ENCODE data around the gene SLAMF6. TPM values are rescaled to one million over a fixed set of nuclear protein-coding genes. Genes with fewer than 3 reads are reported as not detected.

Gene SLAMF6
- total and polyA plus RNA-seq, 10 of the 15 experiments (the other 5 are each of a cell fraction or from before 2014, with no cell fraction given): 20.5 to 89.6 (median 36.5) TPM

- peak overlapping the region; percentile 71 for H3K9ac ChIP-seq (ENCODE audit: control insufficient read depth, insufficient read depth, low read length)
- ATAC-seq (no peak), FAIRE-seq (no peak), DNase-seq (ENCODE audit: low read depth, low spot score) (no peak)
- RAD21 ChIA-PET (ENCODE audit: unreplicated experiment): interaction anchor here (1.0 to 6.6 kb wide), 23 partner anchors 10 to 109 kb away, joined by 3 to 76 read pairs (median 7); partner anchors contain the start of gene SLAMF6
- peaks cover 23% of the 10 kb centered on the region for H3K4me1 ChIP-seq (ENCODE audit: control insufficient read depth, insufficient read depth, low read length)
- SMC1A ChIA-PET (ENCODE audit: uncharacterized antibody, unreplicated experiment): interaction anchor here (0.6 to 23.5 kb wide), 18 partner anchors 9 to 250 kb away, joined by 3 to 735 read pairs (median 6); partner anchors contain the start of genes CD84 and SLAMF6
- H3K27ac ChIP-seq (ENCODE audit: control insufficient read depth, insufficient read depth): peak overlapping the region; percentile 92
- H3K4me3 ChIP-seq: peak overlapping the region; percentile 9; the same call in 1 of the 2 replicates
- no TSS peak for BruUV-seq (replicated peaks)
- H2AFZ ChIP-seq (ENCODE audit: control insufficient read depth, low read depth, low read length): peak overlapping the region; percentile 71
- in situ Hi-C loops (cut with MboI) (no loop called here), intact Hi-C loops (cut with micrococcal nuclease; ENCODE audit: unreplicated experiment) (no loop called here)
- H4K20me1 ChIP-seq (ENCODE audit: control insufficient read depth, insufficient read depth): no peaks in the 10 kb centered on the region
- 93% methylated on average over 6 of the region's 6 CpGs for WGBS (ENCODE audit: insufficient coverage, insufficient replicate concordance, low lambda C conversion rate, missing lambda C conversion rate)
- H3K36me3 ChIP-seq (ENCODE audit: control insufficient read depth in 2 of 2, insufficient read depth in 2 of 2, low read length in 1 of 2): no peaks in the 10 kb centered on the region
- H3K9me3 ChIP-seq (replicated peaks; ENCODE audit: control insufficient read depth, insufficient read depth, low read length): peaks cover 4% of the 10 kb centered on the region
- H3K4me2 ChIP-seq (ENCODE audit: control insufficient read depth, insufficient read depth): peak overlapping the region; percentile 73
- H3K79me2 ChIP-seq (ENCODE audit: control insufficient read depth, insufficient read depth, low read length): no peaks in the 10 kb centered on the region
- CTCF ChIA-PET: interaction anchor here (1.0 to 19.8 kb wide), 13 partner anchors 9 to 451 kb away, joined by 3 to 355 read pairs (median 7); partner anchors contain the start of genes CD84 and SLAMF6
- TF ChIP-seq RB1 (IDR thresholded peaks at IDR 0.05; ENCODE audit: borderline replicate concordance) (0 out of 2 replicates have a peak, but pooled peaks have one; percentile 15), REST (IDR thresholded peaks at IDR 0.05; ENCODE audit: low read depth, low read length) (no peak), NR2F1 (conservative IDR thresholded peaks at IDR 0.05) (no peak), MXI1 (IDR thresholded peaks at IDR 0.05; ENCODE audit: low read depth, low read length) (0 out of 2 replicates have a peak, but pooled peaks have one; percentile 29), POLR2AphosphoS2 (IDR thresholded peaks at IDR 0.05; ENCODE audit: low read depth, low read length) (0 out of 2 replicates have a peak, but pooled peaks have one; percentile 19), HDAC6 (IDR thresholded peaks at IDR 0.05; ENCODE audit: unreplicated experiment) (no peak), BMI1 (IDR thresholded peaks at IDR 0.05; ENCODE audit: borderline replicate concordance) (0 out of 2 replicates have a peak, but pooled peaks have one; percentile 14)
- TF ChIP-seq, protein P1, sequence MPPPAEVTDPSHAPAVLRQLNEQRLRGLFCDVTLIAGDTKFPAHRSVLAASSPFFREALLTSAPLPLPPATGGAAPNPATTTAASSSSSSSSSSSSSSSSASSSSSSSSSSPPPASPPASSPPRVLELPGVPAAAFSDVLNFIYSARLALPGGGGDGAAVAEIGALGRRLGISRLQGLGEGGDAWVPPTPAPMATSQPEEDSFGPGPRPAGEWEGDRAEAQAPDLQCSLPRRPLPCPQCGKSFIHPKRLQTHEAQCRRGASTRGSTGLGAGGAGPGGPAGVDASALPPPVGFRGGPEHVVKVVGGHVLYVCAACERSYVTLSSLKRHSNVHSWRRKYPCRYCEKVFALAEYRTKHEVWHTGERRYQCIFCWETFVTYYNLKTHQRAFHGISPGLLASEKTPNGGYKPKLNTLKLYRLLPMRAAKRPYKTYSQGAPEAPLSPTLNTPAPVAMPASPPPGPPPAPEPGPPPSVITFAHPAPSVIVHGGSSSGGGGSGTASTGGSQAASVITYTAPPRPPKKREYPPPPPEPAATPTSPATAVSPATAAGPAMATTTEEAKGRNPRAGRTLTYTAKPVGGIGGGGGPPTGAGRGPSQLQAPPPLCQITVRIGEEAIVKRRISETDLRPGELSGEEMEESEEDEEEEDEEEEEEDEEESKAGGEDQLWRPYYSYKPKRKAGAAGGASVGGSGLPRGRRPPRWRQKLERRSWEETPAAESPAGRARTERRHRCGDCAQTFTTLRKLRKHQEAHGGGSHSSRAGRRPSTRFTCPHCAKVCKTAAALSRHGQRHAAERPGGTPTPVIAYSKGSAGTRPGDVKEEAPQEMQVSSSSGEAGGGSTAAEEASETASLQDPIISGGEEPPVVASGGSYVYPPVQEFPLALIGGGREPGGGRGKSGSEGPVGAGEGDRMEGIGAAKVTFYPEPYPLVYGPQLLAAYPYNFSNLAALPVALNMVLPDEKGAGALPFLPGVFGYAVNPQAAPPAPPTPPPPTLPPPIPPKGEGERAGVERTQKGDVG (CRISPR knock-in tag; IDR thresholded peaks at IDR 0.05): no peak
- POLR2A ChIA-PET: interaction anchor here (1.0 to 3.8 kb wide), 15 partner anchors 10 to 109 kb away, joined by 3 to 34 read pairs (median 5); partner anchors contain the start of gene SLAMF6
- no peaks in the 10 kb centered on the region for H3K27me3 ChIP-seq (replicated peaks in 1 of 2; ENCODE audit: control insufficient read depth in 2 of 2, insufficient read depth in 2 of 2, low read length in 1 of 2)
Measured at GRCh38 chr1:160539684-160539989, 16.6 kb upstream of the SLAMF6 start.
